Thyroid gland (tissue), 4 donors: Measurements from ENCODE around the gene SHE.

Experiments used
- CTCF ChIP-seq, 6 experiments: fragments of 200-600 bp in 3 of 6; fragments of 450-650 bp in 3 of 6; sonication (generic) in 3 of 6; IDR thresholded peaks; one replicate each; pipeline ENCODE4 v1.5.1; 2016 to 2019; ENCODE audit warnings: antibody characterized with exemption in 6 of 6, mild to moderate bottlenecking in 2 of 6, inconsistent platforms in 1 of 6, moderate library complexity in 1 of 6
- POLR2A ChIP-seq, 2 donors: fragments of 450-650 bp; IDR thresholded peaks; one replicate each; pipeline ENCODE4 v1.6.1; 2017; ENCODE audit warnings: antibody characterized with exemption in 2 of 2, mild to moderate bottlenecking in 2 of 2, moderate library complexity in 1 of 2

GRCh38 chr1:154517661-154518060, 15.4 kb upstream of the SHE start:
- TF ChIP-seq CTCF (IDR thresholded peaks at IDR 0.05): no peak
- no peak for TF ChIP-seq POLR2A (IDR thresholded peaks at IDR 0.05)
